NOMO-1 (cell line): ENCODE measurements around the gene DCDC1.
"Not testable (repeated sequence)": the region's sequence is repeated elsewhere in the genome, so short reads cannot be mapped to it uniquely, and the experiment has no call there.

ENCODE experiments used
- DNase-seq, 2 experiments: peaks; one replicate each; lab custom pipeline; 2025; ENCODE audit not compliant: unreplicated experiment in 2 of 2; lab: John Stamatoyannopoulos, UW

DCDC1 gene

DNA sequence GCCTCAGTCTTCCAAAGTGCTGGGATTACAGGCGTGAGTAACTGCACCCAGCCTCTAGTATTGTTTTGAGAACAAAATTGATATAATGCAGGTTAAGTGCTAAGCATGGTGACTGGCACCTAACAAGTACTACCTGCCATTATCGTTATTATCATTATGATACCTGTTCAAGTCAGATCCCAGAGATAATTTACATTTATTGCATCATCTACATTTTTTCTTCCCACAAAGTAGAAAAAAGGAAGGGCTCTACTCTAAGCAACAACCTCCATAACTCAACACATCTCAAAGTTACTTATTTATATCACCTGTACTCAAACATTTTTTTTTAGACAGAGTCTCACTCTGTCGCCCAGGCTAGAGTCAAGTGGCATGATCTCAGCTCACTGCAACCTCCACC lies 42.1 kb downstream of the DCDC1 start:
- DNase-seq: no peak

DNA sequence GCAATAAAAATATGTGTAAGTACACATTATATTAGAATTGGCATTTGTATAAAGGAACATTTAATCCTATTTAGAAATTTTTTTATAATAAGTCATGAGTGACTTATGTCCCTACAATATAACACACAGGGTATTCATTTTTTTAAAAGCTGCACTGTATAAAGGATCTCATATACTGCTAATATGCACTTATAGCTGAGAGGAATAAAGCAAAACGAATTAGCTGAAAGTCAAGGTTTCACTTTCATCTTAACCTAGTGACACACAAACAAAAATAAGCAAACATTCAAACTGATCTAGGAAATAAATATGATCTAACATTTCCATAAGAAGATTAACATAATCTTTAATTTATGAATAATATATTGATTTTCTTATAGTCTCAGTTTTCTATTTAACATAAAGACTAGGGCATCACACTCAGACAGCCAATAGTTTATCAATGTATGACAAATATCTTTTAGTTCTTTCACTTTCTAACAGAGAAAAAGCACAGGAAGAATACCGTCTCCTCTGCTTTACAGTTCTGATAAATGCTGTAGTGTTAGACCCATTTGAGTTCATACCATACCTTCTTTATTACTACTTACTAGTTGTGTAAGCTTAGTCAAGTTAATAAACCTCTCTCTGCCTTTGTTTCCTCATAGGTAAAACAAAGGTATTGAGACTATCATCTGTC lies 42.9 kb downstream of the DCDC1 start:
- DNase-seq: no peak

DNA sequence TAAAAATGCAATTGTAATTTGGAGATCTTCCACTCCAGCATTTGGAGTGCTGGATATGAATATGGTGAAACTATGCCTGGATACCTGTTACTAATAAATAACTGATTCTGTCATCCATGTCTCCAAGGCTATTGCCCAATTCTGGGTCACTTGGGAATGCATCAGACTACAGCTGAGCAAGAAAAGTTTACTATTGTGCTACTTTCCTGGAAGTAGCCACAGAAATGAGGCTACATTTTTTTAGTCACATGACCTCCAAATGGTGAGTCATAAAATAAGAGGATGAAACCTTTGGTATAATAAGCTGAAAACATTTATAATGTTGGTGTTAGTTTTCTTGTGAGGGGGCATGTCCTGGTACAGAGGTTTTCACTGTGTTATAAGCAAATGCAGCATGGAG lies 44.4 kb downstream of the DCDC1 start:
- DNase-seq: no peak

DNA sequence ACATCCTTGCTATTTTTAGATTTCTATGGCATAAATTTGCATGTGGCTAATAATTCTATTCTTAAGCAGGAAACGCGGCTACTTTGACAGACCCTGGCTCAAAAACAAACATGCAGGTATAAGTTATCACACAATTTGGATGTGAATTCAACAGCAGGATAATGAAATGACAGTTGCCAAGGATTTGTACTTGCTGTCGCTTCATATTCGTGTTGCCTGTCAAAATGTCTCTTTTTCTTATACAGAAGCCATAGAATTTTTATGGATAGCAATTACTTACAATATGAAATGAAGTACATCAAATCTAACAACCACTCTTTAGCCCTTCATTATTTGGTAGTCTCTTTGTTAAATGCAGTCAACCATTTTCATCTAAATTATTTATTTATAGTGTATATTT lies 46.4 kb downstream of the DCDC1 start:
- DNase-seq: no peak

DNA sequence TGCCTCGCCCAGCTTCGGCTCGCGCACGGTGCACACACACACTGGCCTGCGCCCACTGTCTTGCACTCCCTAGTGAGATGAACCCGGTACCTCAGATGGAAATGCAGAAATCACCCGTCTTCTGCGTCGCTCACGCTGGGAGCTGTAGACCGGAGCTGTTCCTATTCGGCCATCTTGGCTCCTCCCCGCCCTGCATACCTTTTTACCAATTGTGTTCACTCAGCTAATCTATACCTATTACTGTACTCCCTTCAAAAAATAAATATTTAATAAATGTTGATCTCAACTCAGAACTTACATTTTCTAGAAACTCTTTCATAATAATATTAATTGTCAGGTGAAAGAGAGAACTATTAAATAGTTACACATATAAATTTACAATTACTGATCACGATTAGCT lies 48.0 kb downstream of the DCDC1 start:
- not testable (repeated sequence) for DNase-seq

DNA sequence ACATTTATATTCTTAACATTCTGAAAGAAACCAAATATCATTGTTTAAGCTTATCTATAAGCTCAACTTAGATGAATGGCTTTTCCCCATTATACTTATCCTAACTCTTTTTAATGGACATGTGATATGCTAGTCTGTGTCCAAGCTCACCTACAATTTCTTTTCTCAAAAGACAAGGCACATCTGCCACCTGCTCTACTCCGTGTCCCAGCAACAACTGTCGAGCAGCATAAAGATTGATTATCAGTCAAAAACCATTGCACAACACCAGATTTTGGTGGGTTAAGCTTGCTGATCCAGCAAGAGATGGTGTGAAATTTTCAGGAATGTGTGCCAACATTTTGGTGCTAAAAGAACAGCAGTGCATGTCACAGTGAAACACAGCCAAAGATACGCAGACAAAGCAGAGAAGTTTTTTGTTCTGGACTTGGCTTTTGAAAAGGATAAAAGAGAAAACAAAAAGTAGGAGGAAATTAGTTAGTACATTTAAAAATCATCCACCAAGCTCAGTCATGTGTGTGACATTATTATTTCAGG lies 65.8 kb downstream of the DCDC1 start:
- no peak for DNase-seq

DNA sequence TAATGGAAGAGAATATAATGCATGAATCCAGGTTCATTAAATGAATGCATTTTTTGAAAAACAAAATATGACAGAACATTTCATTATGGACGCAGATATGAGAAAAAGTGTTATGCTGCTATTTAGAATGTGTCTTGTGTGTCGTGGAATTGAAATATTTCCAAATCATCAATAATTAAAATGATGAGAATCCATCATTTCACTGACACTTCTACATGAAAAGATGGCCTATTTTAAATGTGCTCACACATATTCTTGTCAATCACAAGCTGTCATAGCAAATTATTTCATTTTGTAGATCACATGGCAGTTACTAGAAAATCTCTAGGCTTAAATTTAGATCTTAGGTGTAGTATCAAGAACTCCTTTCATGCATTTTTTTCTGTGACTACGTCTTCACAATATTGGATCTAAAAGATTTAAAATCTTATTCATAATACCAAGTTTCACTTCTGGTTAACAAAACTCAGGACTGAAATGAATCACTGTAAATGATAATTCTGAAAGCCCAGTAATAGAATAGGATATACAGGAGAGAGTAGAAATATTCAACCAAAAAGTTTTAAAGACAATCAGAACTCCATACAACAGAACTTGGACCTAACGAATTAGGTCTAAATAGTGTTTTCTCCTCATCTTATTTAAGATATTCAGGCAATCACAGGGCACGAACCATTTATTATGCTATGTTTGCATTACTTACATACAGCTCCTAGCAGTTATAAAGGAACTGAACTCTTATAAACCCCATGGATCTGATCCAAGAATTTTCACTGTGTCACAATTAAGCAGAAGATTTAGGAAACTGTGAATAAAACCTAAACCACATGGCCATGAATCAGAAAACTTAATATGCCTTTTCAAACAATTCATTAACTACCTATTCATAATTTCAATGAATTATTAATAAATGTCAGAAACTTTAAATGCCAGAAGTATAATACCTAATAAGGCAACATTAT lies 67.7 kb downstream of the DCDC1 start:
- DNase-seq: no peak

DNA sequence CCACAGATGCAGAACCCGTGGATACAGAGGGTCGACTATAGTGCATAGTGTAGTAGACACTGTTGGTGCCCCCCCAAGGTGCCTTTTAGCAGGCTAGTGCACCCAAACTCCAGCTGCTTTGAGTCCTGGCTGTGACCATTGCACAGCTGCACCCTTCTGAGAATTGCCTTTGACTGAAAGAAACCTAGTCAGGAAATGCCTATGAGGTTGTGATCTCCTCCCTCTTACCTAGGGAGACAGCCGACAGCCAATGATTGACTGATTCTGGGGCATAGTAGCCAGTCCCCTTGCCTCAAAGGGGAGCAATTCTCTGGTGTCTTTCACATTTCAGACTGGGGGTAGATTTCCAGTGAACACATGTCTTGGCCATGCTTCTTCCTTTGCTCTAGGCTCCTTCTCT lies 74.2 kb downstream of the DCDC1 start:
- no peak for DNase-seq

DNA sequence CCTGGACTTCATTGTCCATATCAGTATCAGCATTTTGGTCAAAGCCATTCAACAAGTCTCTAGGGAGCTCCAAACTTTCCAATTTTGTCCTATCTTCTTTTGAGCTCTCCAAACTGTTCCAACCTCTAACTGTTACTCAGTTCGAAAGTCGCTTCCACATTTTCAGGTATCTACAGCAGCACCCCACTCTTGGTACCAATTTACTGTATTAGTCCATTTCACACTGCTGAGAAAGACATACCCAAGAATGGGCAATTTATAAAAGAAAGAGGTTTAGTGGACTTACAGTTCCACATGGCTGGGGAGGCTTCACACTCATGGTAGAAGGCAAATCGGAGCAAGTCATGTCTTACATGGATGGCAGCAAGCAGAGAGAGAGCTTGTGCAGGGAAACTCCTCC lies 96.0 kb downstream of the DCDC1 start:
- DNase-seq: not testable (repeated sequence)

DNA sequence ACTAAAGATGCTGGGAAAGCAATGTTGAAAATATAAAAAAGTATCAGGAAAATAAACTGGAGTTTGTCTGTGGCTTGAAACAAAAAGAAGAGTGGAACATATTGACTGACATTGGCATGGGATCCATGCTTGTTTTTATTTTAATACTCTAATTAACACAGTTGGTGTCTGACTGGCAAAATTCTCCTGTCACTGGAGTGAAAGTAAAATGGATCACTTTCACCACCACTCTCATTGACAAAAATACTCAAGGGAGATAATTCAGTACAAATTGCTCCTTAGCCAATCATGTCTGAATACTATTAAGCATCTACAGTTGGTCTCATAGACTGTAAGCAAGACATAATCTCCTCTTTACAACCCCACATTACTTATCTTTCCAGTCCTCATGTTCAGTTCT lies 101.8 kb downstream of the DCDC1 start:
- DNase-seq: no peak

DNA sequence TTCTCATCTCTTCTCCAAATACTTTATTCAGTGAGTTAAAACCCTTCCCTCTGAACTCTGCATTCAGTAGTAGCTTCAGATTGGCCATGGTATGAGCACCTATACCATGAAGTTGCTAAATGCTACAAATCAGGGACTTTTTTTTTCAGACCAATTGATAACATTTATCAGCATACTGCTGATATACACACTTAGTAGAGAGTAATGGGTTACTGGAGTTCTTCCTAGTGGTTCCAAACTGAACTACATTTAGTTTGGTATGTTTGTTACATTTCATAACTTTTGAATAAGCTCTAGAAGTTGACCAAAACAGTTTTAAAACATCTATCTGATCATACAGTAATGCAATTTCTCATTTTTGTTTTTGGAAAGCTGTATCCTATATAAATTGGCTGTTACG lies 104.7 kb downstream of the DCDC1 start:
- DNase-seq: no peak

DNA sequence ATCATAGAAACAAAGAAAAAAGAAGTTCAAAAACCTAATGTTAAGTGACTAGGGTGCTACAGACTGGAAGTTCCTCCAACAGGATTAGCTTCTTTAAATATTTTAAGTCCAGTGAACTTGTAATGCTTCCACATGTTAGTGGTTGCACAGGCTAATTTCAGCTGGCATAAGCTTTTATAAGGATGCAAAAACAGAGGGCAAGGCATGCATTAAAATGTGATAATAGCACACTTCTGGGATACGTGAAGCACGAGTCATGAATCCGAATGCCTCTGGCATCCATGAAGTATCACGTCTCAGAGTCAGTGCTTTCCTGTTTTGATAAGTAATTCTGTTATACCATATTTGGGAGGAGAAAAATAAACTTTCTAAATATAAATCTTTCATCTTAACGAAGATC lies 106.8 kb downstream of the DCDC1 start:
- no peak for DNase-seq

DNA sequence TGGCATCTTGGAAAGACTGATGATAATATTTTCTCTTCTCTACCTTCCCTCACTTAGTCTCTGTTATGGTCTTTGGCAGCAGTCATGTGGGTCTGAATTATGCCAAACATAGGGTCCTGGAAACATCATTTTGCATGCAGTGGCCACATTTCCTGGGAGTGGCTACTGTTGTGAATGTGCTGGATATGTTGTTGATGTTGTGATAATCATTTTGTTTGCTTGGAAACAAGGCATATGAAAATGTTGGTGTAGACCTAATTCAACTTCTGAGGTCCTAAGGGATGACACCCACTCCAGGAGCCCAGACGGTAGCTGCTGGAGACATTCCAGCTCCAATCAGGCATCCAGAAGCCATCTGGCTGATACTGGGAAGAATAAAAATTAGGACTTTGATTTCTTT lies 109.7 kb downstream of the DCDC1 start:
- no peak for DNase-seq

DNA sequence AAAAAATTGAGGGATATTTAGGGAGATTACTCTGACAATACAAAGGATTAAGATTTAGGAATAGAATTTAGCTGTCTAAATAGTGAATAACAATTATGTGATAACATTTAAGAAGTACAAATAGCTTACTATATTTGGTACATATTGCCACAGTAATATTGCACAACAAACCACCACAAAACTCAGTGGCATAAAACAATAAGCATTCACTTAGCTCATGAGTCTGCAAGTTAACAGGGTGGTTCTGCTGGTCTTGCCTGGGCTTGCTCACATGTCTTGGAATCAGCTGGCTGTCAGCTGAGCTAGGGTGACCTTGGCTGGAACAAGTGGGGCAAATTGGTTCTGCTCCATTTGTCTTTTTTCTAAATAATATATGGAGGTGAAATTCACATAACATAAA lies 115.1 kb downstream of the DCDC1 start:
- DNase-seq: peak; percentile 17 to 75

DNA sequence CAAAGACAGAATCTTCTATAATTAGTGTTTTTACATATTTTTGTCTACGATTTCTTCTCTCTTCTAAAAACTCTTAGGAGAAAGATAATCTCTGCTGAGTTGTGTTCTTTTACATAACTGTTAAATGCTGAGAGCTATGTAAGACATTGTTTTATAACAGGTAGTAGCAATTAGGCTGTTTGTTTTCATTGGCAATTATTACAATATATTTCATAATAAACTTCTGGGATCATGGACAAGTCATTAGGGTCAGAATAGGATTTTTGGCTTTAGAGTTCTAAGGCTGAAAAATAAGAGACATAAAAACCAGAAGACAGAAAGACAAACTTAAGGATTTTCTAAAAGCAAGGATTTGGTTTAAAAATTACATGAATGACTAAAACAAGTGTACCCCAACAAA lies 120.8 kb downstream of the DCDC1 start:
- DNase-seq: no peak

DNA sequence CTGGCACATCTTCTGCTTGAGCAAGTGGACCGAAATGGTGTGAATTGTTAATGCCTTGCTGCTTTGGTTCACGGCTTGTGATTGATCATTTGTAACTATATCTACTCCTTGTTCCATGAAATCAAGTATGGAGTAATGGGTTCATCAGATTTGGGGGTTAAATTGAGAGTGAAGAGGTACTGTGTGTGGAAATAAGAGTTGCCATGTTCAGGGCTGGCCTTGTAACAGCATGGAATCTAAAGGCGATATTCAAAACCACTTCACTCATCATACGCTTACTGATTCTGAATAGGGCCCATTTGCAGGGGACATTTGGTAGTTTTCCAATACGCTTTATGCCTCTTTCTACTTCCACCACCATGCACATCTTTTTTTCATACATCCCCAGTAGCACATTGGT lies 122.2 kb downstream of the DCDC1 start:
- no peak for DNase-seq

DNA sequence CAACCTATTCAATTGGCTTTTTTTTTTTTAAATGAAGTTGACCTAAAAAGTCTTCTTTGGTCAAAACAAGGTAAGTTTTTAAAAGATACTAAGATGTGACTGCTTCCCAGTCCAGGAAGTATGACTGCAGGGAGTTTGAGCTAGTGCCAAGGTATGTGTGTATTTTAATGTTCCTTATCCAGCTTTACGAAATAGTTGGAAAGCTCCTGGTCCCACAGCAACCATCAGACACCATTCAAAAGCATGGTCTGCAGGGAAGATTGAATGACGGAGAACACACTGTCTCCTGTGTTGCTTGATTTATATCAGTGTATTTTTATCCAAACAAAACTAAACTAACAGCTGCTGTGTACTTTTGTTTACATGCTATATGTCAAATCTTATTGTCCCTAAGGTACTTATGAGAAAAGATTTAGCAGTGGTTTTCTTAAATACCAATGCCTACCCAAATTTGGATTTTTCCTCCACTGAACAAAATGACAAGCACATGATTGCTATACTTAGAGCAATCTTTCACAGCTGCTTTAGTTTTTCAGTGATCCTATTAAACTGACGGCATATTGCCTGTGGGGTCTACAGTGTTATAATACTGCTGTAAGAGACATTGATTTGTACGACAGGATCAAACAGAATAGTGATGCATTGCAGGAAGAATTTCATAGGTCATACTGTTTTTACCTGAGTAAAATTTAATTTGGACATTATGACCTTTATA lies 122.9 kb downstream of the DCDC1 start:
- DNase-seq: no peak

DNA sequence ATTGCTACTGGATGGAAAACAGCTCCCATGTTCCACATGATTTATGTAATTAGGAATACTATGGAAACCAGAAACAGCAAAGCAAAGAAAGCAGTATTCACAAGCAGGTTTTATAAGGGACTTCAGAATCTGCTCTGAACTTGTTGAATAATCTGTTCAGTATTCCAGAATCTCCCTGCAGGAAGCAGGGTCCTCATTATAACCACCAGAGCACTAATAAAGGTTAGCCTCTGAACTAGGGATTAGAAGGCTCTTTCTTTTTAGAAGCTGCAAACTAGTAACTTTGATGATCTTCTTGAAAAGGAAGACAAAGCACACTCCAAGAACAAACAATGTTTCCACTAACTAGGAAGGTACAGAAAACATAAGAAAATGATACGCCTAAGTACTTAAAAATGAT lies 125.8 kb downstream of the DCDC1 start:
- DNase-seq: no peak

DNA sequence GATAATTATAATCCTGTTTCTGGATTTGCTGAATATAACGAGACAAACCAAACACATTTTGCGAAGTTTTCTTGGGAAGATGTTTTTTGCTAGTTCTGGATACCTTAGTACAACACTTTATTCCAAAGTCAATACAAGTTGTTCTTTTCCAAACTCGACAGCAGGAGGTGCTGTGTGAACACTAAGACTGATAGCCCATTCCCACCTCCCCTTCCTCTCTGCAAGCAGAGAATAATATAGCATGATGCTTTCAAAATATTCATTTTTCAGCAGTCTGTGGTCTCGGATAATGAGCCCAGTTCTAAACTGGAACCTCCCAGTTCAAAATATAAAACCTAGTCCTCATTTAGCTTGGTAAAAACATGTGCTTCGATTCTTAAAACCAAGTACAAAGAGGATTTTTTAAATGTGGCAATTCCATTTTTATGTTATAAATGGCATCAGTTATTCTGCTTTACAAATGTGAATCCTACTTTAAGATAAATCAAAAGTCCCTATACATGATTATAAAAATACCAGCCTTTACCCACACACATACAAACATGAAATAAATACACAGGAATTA lies 129.1 kb downstream of the DCDC1 start:
- peak in 1 of 2 experiments; percentile 41 for DNase-seq

DNA sequence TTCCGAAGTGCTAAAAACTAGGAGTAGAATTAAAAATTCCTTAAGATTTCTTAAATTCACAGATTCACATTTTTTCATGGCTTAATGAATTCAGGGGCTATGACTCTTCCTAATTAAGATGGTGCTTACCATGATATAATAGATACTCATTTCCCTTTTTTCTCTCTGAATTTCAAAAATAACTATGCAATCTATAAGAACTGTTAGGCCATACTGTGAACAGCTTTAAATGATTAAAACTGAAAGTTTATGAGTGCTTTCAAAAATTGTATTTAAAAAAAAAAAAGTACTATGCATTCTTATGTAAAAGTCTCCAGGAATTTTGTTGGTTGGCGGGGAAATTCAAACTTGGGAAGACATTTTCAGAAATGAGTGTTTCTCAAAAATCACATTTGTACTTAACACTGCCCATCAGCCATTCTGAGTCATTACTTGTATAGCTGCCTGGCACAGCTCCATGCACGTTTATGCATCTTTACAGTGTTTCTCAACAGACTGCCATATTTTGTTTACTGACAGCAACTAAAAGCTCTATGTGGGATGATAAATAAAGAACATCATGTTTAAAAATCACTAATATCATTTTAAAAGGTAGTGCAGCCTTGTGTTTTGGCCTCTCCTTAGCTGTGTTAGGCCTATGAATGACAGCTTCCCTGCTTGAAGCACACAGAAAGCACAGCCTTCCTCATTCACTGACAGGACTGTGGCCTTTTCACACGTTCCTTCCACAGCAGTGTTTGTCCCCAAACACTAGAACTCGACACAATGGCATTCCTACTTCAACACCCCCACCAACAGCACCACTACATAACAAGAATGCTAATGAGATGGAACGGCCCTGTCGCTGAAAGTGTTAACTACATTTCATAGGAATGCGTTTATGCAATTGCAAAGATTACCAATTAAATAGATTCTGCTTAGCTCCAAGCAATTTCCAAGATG lies 131.4 kb downstream of the DCDC1 start:
- DNase-seq: peak in 1 of 2 experiments; percentile 63
